Esophagus squamous epithelium (tissue), 5 donors: ENCODE results near the gene POU3F3. TPM values are rescaled to one million over a fixed set of nuclear protein-coding genes. Genes with fewer than 3 reads are reported as not detected.
A peak's percentile ranks its signal among the peaks of the same experiment; 100 is the strongest.

Source experiments
- DNase-seq: peaks from one replicate; lab custom pipeline; 2025; lab: John Stamatoyannopoulos, UW
- H3K27ac ChIP-seq, 4 donors: fragments of 200-600 bp; sonication (generic); one replicate each; pipeline ENCODE4 v1.5.1; 2016 to 2019; ENCODE audit warnings: mild to moderate bottlenecking in 1 of 4
- H3K27me3 ChIP-seq, 4 donors: fragments of 200-600 bp; sonication (generic); 1 replicate in 3 of 4; 2 replicates in 1 of 4; pipeline versions ENCODE4 v1.5.1 to v1.6.0; 2017 to 2021; ENCODE audit warnings: antibody characterized with exemption in 1 of 4
- H3K36me3 ChIP-seq, 3 donors: fragments of 200-600 bp; sonication (generic); one replicate each; pipeline ENCODE4 v1.5.1; 2016 to 2019
- H3K4me1 ChIP-seq, 3 donors: fragments of 200-600 bp; sonication (generic); one replicate each; pipeline ENCODE4 v1.5.1; 2017 to 2019
- H3K4me3 ChIP-seq, 4 donors: fragments of 200-600 bp; sonication (generic); 1 replicate in 3 of 4; 2 replicates in 1 of 4; pipeline ENCODE4 v1.5.1; 2016 to 2019; ENCODE audit warnings: mild to moderate bottlenecking in 2 of 4, moderate library complexity in 1 of 4
- H3K9me3 ChIP-seq, 3 donors: fragments of 200-600 bp; sonication (generic); one replicate each; pipeline ENCODE4 v1.5.1; 2016 to 2019
- POLR2A ChIP-seq, 4 donors: fragments of 450-650 bp; IDR thresholded peaks; one replicate each; pipeline ENCODE4 v1.6.1; 2017; ENCODE audit warnings: antibody characterized with exemption in 4 of 4, mild to moderate bottlenecking in 4 of 4, moderate library complexity in 3 of 4
- WGBS, 2 donors: methylation state at CpG; one replicate each; pipeline ENCODE4 v1.1.5; 2018; 5-methylcytosine and 5-hydroxymethylcytosine counted together
- intact Hi-C: fragments of 100-400 bp; cut with DNase I; formaldehyde crosslinking; loops from one replicate; pipeline ENCODE4 v1.15.0; 2022
- total RNA-seq, 4 donors: library from RNA; depleted of rRNA; stranded (reverse); fragments of >200 nt; gene quantifications; one replicate each; pipeline ENCODE4 v1.1.0, GENCODE V29; 2016
- TF ChIP-seq, protein P1 (sequence below), 6 experiments: fragments of 450-650 bp in 4 of 6; fragments of 200-600 bp in 2 of 6; sonication (generic) in 2 of 6; IDR thresholded peaks; one replicate each; pipeline ENCODE4 v1.5.1; 2016 to 2019; ENCODE audit warnings: antibody characterized with exemption in 6 of 6, mild to moderate bottlenecking in 4 of 6, moderate library complexity in 4 of 6
- donor health status: DM: yes; HTN: yes; CAD: no.

POU3F3 gene
- total RNA-seq, 4 donors from 2014 or later, result 0.09 TPM; not detected in 3

DNA sequence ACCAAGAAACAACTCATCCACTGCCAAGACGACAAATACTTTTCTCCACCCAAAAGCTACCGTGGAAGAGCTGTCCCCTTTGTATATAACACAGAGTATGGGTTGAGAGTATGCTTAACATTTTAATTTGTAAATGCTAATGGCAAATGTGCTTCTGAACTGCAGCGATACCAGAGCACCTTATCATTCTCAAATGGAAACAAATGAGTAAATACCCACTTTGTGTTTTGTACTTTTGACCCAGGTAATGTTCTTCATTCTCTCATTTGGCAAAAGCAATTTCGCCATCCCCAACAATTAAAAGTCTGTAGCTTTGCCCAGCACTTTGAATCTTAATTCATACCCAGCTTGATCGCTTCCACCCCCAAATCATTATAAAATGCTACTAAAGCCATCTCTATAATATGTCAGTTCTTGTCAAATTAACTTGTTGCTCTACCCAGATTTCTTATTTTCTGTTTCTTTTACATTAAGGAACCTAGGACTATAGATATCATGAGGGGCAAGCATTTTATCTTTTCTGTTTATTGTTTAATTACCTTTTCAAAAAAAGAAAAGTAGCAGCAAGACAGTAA is 6.2 kb upstream of the POU3F3 start:
- 14 to 15% methylated on average over 5 of the region's 5 CpGs for WGBS, 2 donors
- no peak overlapping the region for H3K4me3 ChIP-seq
- H3K27ac ChIP-seq, result no peak overlapping the region
- TF ChIP-seq POLR2A (IDR thresholded peaks at IDR 0.05), result no peak
- TF ChIP-seq, protein P1, sequence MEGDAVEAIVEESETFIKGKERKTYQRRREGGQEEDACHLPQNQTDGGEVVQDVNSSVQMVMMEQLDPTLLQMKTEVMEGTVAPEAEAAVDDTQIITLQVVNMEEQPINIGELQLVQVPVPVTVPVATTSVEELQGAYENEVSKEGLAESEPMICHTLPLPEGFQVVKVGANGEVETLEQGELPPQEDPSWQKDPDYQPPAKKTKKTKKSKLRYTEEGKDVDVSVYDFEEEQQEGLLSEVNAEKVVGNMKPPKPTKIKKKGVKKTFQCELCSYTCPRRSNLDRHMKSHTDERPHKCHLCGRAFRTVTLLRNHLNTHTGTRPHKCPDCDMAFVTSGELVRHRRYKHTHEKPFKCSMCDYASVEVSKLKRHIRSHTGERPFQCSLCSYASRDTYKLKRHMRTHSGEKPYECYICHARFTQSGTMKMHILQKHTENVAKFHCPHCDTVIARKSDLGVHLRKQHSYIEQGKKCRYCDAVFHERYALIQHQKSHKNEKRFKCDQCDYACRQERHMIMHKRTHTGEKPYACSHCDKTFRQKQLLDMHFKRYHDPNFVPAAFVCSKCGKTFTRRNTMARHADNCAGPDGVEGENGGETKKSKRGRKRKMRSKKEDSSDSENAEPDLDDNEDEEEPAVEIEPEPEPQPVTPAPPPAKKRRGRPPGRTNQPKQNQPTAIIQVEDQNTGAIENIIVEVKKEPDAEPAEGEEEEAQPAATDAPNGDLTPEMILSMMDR (IDR thresholded peaks at IDR 0.05), result no peak
- H3K4me1 ChIP-seq, result peaks cover 15 to 48% (median 20%) of the 10 kb centered on the region in 3 donors
- intact Hi-C loops, result no loop called here
- no peak for DNase-seq
- no peaks in the 10 kb centered on the region for H3K36me3 ChIP-seq
- H3K27me3 ChIP-seq, result peaks cover 41 to 100% (median 57%) of the 10 kb centered on the region in 4 donors
- H3K9me3 ChIP-seq, result no peaks in the 10 kb centered on the region

DNA sequence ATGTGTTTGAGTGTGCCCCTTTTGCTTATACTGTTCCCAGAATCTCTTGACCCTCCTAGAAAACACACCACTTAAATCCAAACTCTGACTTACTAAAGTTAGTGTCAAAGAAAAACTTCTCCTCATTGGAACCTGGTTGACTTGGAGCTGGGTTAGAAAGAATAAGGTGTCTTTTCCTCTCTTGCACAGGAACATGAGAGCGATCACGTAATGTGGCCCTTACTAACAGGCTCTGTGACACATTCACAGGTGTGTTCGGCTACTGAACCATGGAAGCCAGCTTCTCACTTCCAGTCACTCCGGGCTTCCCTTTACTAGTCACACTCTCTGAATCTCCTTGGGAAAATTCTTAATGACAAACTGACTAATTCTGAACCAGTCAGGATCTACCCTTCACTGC is 5.4 kb upstream of the POU3F3 start:
- no peaks in the 10 kb centered on the region for H3K36me3 ChIP-seq
- intact Hi-C loops, result no loop called here
- H3K27ac ChIP-seq, result no peak overlapping the region
- peaks cover 22 to 48% (median 23%) of the 10 kb centered on the region in 3 donors for H3K4me1 ChIP-seq
- H3K27me3 ChIP-seq, result peaks cover 37 to 100% (median 58%) of the 10 kb centered on the region in 4 donors
- 20 to 23% methylated on average over 4 of the region's 4 CpGs for WGBS, 2 donors
- no peaks in the 10 kb centered on the region for H3K9me3 ChIP-seq
- TF ChIP-seq, protein P1 (IDR thresholded peaks at IDR 0.05), result no peak
- TF ChIP-seq POLR2A (IDR thresholded peaks at IDR 0.05), result no peak
- no peak for DNase-seq
- no peak overlapping the region for H3K4me3 ChIP-seq

DNA sequence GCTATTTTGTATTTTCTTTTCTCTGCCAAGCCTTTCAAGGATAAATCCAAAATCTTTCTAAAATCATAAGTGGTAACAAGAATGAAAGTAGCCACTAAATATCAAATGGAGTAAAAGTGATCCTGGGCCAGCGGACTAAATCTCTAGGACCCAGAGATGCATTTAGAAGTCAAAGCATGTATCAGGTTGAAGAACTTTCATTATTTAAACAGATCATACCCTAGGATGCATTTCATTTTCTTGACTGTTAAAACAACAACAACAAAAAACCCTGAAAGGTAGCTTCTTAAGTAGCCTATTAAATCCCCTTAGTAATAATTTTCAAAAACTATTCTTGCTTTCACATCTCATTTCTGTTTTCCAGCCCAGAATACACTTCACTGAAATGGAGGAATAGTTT is 4.8 kb upstream of the POU3F3 start:
- Histone ChIP-seq H3K9me3 (no peaks in the 10 kb centered on the region), H3K4me3 (no peak overlapping the region), H3K27me3 (peaks cover 37 to 100% (median 61%) of the 10 kb centered on the region in 4 donors), H3K27ac (no peak overlapping the region), H3K36me3 (no peaks in the 10 kb centered on the region), H3K4me1 (peaks cover 25 to 48% (median 27%) of the 10 kb centered on the region in 3 donors)
- TF ChIP-seq, protein P1 (IDR thresholded peaks at IDR 0.05), result no peak
- TF ChIP-seq POLR2A (IDR thresholded peaks at IDR 0.05), result no peak
- DNase-seq, result no peak
- 14 to 21% methylated on average over 1 of the region's 1 CpG for WGBS, 2 donors
- intact Hi-C loops, result no loop called here

DNA sequence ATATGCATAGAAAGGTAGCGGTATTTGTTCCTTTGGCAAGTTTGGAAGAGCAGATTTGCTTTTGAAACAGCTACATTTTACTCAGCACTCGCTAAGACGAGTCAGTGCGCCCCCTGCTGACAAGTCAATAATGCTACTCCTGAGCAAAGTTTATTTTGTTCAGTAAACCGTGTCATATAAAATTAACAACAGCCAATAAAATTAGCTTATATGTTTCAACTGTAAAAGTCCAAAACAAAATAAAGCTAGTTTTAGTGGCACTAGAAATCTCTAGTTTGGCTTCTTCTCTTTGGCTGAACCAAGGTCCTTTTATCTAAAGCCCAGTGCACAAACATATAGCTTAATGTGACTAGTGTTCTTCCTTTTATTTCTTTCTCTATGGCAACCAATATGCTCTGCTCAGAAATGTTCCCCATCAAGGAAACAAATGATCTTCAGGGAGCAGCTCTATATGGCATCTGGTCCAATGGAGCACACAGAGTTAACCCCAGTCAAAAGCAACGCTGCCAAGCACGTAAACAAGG is 4.2 kb upstream of the POU3F3 start:
- no peaks in the 10 kb centered on the region for H3K36me3 ChIP-seq
- 3 to 4% methylated on average over 7 of the region's 7 CpGs for WGBS, 2 donors
- H3K4me3 ChIP-seq, result no peak overlapping the region
- DNase-seq, result no peak
- H3K27ac ChIP-seq, result no peak overlapping the region
- H3K9me3 ChIP-seq, result no peaks in the 10 kb centered on the region
- no peak for TF ChIP-seq POLR2A (IDR thresholded peaks at IDR 0.05)
- TF ChIP-seq, protein P1 (IDR thresholded peaks at IDR 0.05), result peak; percentile 43 to 70 (median 62)
- peaks cover 42 to 100% (median 61%) of the 10 kb centered on the region in 4 donors for H3K27me3 ChIP-seq
- peaks cover 22 to 50% (median 24%) of the 10 kb centered on the region in 3 donors for H3K4me1 ChIP-seq
- intact Hi-C loops, result no loop called here
